Measurements from ENCODE around the gene FAM240B. TPM values are rescaled to one million over a fixed set of nuclear protein-coding genes. Genes with fewer than 3 reads are reported as not detected.

Gene FAM240B
- total and polyA plus RNA-seq, 2 of the 8 experiments (the other 6 are each of a cell fraction or from before 2014, with no cell fraction given): not detected

- no peak for TF ChIP-seq CHD7 (IDR thresholded peaks at IDR 0.05; ENCODE audit: insufficient replicate concordance, low read length)
- no peak for TF ChIP-seq YY1 (IDR thresholded peaks at IDR 0.05; ENCODE audit: low read depth, low read length)
- TF ChIP-seq EP300 (IDR thresholded peaks at IDR 0.05; ENCODE audit: borderline replicate concordance in 1 of 2, low read depth in 2 of 2, low read length in 2 of 2): no peak
- no peak for TF ChIP-seq SRF (IDR thresholded peaks at IDR 0.05; ENCODE audit: low read depth, low read length)
- TF ChIP-seq EGR1 (IDR thresholded peaks at IDR 0.05; ENCODE audit: borderline replicate concordance, low read depth, low read length): no peak
- no peak for TF ChIP-seq CBX5 (IDR thresholded peaks at IDR 0.05; ENCODE audit: low read depth, low read length)
- no peak for TF ChIP-seq HDAC2 (IDR thresholded peaks at IDR 0.05; ENCODE audit: borderline replicate concordance in 1 of 2, low read depth in 2 of 2, low read length in 2 of 2)
- TF ChIP-seq ZNF274 (IDR thresholded peaks at IDR 0.05; ENCODE audit: borderline replicate concordance, extremely low read depth, low read length): no peak
- TF ChIP-seq TEAD4 (IDR thresholded peaks at IDR 0.05; ENCODE audit: low read depth, low read length): no peak
- no peak for TF ChIP-seq RNF2 (IDR thresholded peaks at IDR 0.05; ENCODE audit: borderline replicate concordance, low read depth, low read length, missing control alignments, poor library complexity, severe bottlenecking)
- TF ChIP-seq NANOG (IDR thresholded peaks at IDR 0.05; ENCODE audit: insufficient read depth, low read depth, low read length, poor library complexity, severe bottlenecking): no peak
Measured at GRCh38 chr9:38656896-38657295, 63.0 kb downstream of the FAM240B start (continued).

All from H1 (cell line).